ENCODE data around the gene XRCC4.

- TF ChIP-seq CTCF (IDR thresholded peaks at IDR 0.05; ENCODE audit: low read depth, low read length) (no peak), POLR2A (IDR thresholded peaks at IDR 0.05; ENCODE audit: extremely low read depth, insufficient read length) (no peak)
These were observed 78.7 kb downstream of the XRCC4 start for GRCh38 chr5:83156001-83156400.

All from NB4 (cell line).